ENCODE results near the gene ELF5. TPM values are rescaled to one million over a fixed set of nuclear protein-coding genes. Genes with fewer than 3 reads are reported as not detected.

Gene ELF5
- total RNA-seq, 1 donor from 2014 or later, result not detected

- H3K27ac ChIP-seq, result no peak overlapping the region
- no peak overlapping the region for H3K4me3 ChIP-seq
- no peaks in the 10 kb centered on the region for H3K4me1 ChIP-seq
- H3K36me3 ChIP-seq, result no peaks in the 10 kb centered on the region
- no peaks in the 10 kb centered on the region for H3K9me3 ChIP-seq
- DNase-seq (ENCODE audit: extremely low spot score in 2 of 2), result peak in 1 of 2 donors; percentile 83
- H3K27me3 ChIP-seq, result no peaks in the 10 kb centered on the region
- TF ChIP-seq POLR2AphosphoS5 (IDR thresholded peaks at IDR 0.05; ENCODE audit: insufficient read depth in 1 of 2, low read depth in 1 of 2) (no peak), CTCF (IDR thresholded peaks at IDR 0.05) (no peak), POLR2A (IDR thresholded peaks at IDR 0.05) (no peak)
- intact Hi-C loops (cut with DNase I), result no loop called here
Observed at GRCh38 chr11:34552270-34552669, 38.7 kb upstream of the ELF5 start.

GRCh38 chr11:34549271-34549670, 35.7 kb upstream of the ELF5 start:
- TF ChIP-seq POLR2AphosphoS5 (IDR thresholded peaks at IDR 0.05; ENCODE audit: insufficient read depth in 1 of 2, low read depth in 1 of 2) (no peak), POLR2A (IDR thresholded peaks at IDR 0.05) (no peak), CTCF (IDR thresholded peaks at IDR 0.05) (no peak)
- Histone ChIP-seq H3K27ac (no peak overlapping the region), H3K27me3 (no peaks in the 10 kb centered on the region), H3K9me3 (no peaks in the 10 kb centered on the region), H3K4me1 (no peaks in the 10 kb centered on the region), H3K36me3 (no peaks in the 10 kb centered on the region), H3K4me3 (no peak overlapping the region)
- DNase-seq (ENCODE audit: extremely low spot score in 2 of 2), result no peak
- intact Hi-C loops (cut with DNase I), result no loop called here

- H3K36me3 ChIP-seq, result no peaks in the 10 kb centered on the region
- TF ChIP-seq POLR2AphosphoS5 (IDR thresholded peaks at IDR 0.05; ENCODE audit: insufficient read depth in 1 of 2, low read depth in 1 of 2), result no peak
- TF ChIP-seq POLR2A (IDR thresholded peaks at IDR 0.05), result no peak
- no peak for DNase-seq (ENCODE audit: extremely low spot score in 2 of 2)
- H3K9me3 ChIP-seq, result no peaks in the 10 kb centered on the region
- no peaks in the 10 kb centered on the region for H3K4me1 ChIP-seq
- no peak overlapping the region for H3K4me3 ChIP-seq
- H3K27ac ChIP-seq, result no peak overlapping the region
- H3K27me3 ChIP-seq, result no peaks in the 10 kb centered on the region
- intact Hi-C loops (cut with DNase I), result no loop called here
Observed at GRCh38 chr11:34548278-34548677, 34.7 kb upstream of the ELF5 start.

- H3K4me1 ChIP-seq, result no peaks in the 10 kb centered on the region
- H3K36me3 ChIP-seq, result no peaks in the 10 kb centered on the region
- DNase-seq (ENCODE audit: extremely low spot score in 2 of 2), result no peak
- TF ChIP-seq CTCF (IDR thresholded peaks at IDR 0.05), result no peak
- H3K27me3 ChIP-seq, result no peaks in the 10 kb centered on the region
- intact Hi-C loops (cut with DNase I), result no loop called here
- no peak overlapping the region for H3K4me3 ChIP-seq
- H3K9me3 ChIP-seq, result no peaks in the 10 kb centered on the region
- H3K27ac ChIP-seq, result no peak overlapping the region
Observed at GRCh38 chr11:34546511-34547209, 33.1 kb upstream of the ELF5 start.

- H3K27ac ChIP-seq, result no peak overlapping the region
- H3K36me3 ChIP-seq, result no peaks in the 10 kb centered on the region
- no peaks in the 10 kb centered on the region for H3K9me3 ChIP-seq
- DNase-seq (ENCODE audit: extremely low spot score in 2 of 2), result no peak
- no peaks in the 10 kb centered on the region for H3K4me1 ChIP-seq
- H3K27me3 ChIP-seq, result no peaks in the 10 kb centered on the region
- intact Hi-C loops (cut with DNase I), result no loop called here
- TF ChIP-seq CTCF (IDR thresholded peaks at IDR 0.05) (no peak), POLR2A (IDR thresholded peaks at IDR 0.05) (no peak), POLR2AphosphoS5 (IDR thresholded peaks at IDR 0.05; ENCODE audit: insufficient read depth in 1 of 2, low read depth in 1 of 2) (no peak)
- no peak overlapping the region for H3K4me3 ChIP-seq
Observed at GRCh38 chr11:34542089-34542488, 28.5 kb upstream of the ELF5 start.
